Muscle of leg (tissue), 11 donors: Measurements from ENCODE around the gene PLK2. TPM values are rescaled to one million over a fixed set of nuclear protein-coding genes. Genes with fewer than 3 reads are reported as not detected.
A peak's percentile ranks its signal among the peaks of the same experiment; 100 is the strongest.

Experiments
- DNase-seq: peaks from one replicate; pipeline ENCODE4 v3.0.0; 2013
- H3K27ac ChIP-seq: one replicate; pipeline ENCODE4 v1.5.1; 2013; ENCODE audit warnings: mild to moderate bottlenecking, low read length, control low read depth
- H3K27me3 ChIP-seq: one replicate; pipeline ENCODE4 v1.6.1; 2013; ENCODE audit warnings: low read length; ENCODE audit not compliant: control insufficient read depth, insufficient read depth
- H3K36me3 ChIP-seq: one replicate; pipeline ENCODE4 v1.6.1; 2013; ENCODE audit warnings: low read length; ENCODE audit not compliant: control insufficient read depth, insufficient read depth
- H3K4me1 ChIP-seq: one replicate; pipeline ENCODE4 v1.6.1; 2013; ENCODE audit warnings: low read length; ENCODE audit not compliant: control insufficient read depth, insufficient read depth
- H3K4me3 ChIP-seq: one replicate; pipeline ENCODE4 v1.5.1; 2013; ENCODE audit warnings: low read length, control low read depth
- H3K9me3 ChIP-seq: replicated peaks from 2 replicates; pipeline ENCODE4 v1.6.1; 2013; ENCODE audit warnings: low read depth, low read length; ENCODE audit not compliant: control insufficient read depth
- WGBS: methylation state at CpG from one replicate; pipeline ENCODE4 v1.1.5; 2013; ENCODE audit warnings: missing lambda C conversion rate; ENCODE audit not compliant: insufficient coverage; 5-methylcytosine and 5-hydroxymethylcytosine counted together
- polyA plus RNA-seq, 8 donors: library from polyadenylated mRNA; unstranded; fragments of 120-200 nt; gene quantifications; one replicate each; pipeline versions ENCODE4 v1.2.1 to v1.2.3, GENCODE V29; 2013; ENCODE audit warnings: inconsistent platforms in 1 of 8, low replicate concordance in 1 of 8; ENCODE audit not compliant: insufficient read length in 8 of 8, insufficient read depth in 1 of 8
- total RNA-seq: library from RNA; stranded (reverse); fragments of 120-200 nt; gene quantifications from one replicate; pipeline ENCODE4 v1.2.4, GENCODE V29; 2013

Gene PLK2
- total and polyA plus RNA-seq, 9 donors = 66.9 to 103 (median 84.2) TPM

DNA sequence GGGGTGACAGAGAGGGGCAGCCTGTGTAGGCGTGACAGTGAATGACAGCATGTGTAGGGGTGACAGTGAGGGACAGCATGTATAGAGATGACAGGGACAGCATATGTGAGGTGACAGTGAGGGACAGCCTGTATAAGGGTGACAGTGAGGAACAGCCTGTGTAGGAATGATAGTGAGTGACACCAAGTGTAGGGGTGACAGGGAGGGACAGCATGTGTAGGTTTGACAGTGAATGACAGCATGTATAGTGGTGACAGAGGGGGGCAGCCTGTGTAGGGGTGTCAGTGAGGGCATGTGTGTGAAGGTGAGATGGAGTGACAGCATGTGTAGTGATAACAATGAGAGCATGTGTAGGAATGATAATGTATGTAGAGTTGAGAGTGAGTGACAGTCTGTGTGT is 22.6 kb upstream of the PLK2 start:
- no peaks in the 10 kb centered on the region for H3K27me3 ChIP-seq
- H3K27ac ChIP-seq = no peak overlapping the region
- H3K4me3 ChIP-seq = no peak overlapping the region
- no peak for DNase-seq
- no peaks in the 10 kb centered on the region for H3K36me3 ChIP-seq
- no peaks in the 10 kb centered on the region for H3K9me3 ChIP-seq
- H3K4me1 ChIP-seq = no peaks in the 10 kb centered on the region
- 92% methylated on average over 1 of the region's 1 CpG for WGBS

DNA sequence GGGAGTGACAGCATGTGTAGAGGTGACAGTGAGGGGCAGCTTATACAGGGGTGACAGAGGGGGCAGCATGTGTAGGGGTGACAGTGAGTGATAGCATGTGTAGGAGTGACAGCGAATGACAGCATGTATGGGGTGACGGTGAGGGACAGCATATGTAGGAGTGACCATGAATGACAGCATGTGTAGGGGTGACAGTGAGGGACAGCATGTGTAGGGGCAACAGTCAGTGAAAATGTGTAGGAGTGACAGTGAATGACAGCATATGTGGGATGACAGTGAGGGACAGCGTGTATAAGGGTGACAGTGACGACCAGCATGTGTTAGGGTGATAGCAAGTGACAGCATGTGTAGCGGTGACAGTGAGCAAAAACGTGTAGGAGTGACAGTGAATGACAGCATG is 21.9 kb upstream of the PLK2 start:
- H3K4me3 ChIP-seq = no peak overlapping the region
- DNase-seq = no peak
- 87% methylated on average over 6 of the region's 6 CpGs for WGBS
- no peak overlapping the region for H3K27ac ChIP-seq
- no peaks in the 10 kb centered on the region for H3K4me1 ChIP-seq
- H3K9me3 ChIP-seq = no peaks in the 10 kb centered on the region
- no peaks in the 10 kb centered on the region for H3K36me3 ChIP-seq
- no peaks in the 10 kb centered on the region for H3K27me3 ChIP-seq

DNA sequence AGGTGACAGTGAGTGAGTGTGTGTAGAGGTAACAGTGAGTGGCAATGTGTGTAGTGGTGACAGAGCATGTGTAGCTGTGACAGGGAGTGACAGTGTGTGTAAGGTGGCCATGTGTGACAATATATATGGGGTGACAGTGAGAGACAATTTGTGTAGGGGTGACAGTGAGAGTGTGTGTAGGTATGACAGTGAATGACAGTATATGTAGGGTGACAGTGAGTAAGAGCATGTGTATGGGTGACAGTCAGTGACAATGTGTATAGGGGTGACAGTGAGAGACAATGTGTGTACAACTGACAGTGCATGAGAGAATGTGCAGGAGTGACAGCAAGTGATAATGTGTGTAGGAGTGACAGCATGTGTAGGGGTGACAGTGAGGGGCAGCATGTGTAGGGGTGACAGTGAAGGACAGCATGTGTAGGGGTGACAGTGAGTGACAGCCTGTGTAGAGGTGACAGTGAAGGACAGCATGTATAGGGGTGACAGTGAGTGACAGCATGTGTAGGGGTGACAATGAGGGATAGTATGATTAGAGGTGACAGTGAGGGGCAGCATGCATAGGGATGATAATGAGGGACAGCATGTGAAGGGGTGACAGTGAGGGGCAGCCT is 21.3 kb upstream of the PLK2 start:
- no peak for DNase-seq
- no peak overlapping the region for H3K4me3 ChIP-seq
- no peaks in the 10 kb centered on the region for H3K4me1 ChIP-seq
- no peaks in the 10 kb centered on the region for H3K9me3 ChIP-seq
- no peaks in the 10 kb centered on the region for H3K27me3 ChIP-seq
- no peaks in the 10 kb centered on the region for H3K36me3 ChIP-seq
- H3K27ac ChIP-seq = no peak overlapping the region

DNA sequence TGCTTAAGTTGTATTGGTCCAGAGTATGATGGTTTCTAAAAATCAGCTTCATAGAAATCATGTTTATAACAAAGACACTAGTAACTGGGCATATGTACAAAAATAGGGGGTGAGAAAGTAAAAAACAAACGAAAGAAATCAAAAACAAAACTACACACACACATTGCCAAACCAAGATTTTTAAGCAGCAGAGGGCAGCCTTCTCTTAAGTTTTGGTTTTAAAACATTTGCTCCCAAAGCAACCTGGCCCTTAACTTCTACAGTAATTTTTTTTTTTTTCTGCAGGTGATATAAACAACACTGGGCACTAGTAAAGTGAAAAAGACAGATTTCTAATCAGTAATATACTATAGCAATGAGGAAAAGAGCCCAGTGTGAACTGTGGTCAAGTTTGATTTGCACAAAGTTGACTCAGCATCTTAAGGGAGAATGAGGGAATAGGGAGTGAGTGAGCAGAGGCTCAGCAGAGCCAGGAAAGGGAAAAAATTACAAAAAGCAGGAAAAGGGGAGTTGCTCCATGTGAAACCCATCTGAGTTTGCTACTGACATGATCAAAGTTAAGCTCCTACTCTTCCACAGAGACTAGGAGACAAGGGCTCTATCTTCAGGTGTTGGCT is 18.0 kb upstream of the PLK2 start:
- no CpG with 5 or more reads among the region's 1 CpG for WGBS

DNA sequence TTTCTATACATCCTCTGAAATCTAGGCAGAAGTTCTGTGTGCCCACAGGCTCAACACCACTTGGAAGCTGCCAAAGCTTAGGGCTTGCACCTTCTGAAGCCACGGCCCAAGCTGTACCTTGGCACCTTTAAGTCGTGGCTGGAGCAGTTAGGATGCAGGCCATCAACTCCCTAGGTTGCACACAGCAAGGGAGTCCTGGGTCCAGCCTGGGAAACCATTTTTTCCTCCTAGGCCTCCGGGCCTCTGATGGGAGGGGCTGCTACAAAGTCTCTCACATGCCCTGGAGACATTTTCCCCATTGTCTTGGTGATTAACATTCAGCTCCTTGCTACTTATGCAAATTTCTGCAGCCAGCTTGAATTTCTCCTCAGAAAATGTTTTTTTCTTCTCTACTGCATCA is 15.5 kb upstream of the PLK2 start:
- Histone ChIP-seq H3K27me3 (no peaks in the 10 kb centered on the region), H3K27ac (no peak overlapping the region), H3K9me3 (no peaks in the 10 kb centered on the region), H3K36me3 (no peaks in the 10 kb centered on the region), H3K4me3 (no peak overlapping the region), H3K4me1 (no peaks in the 10 kb centered on the region)
- 84% methylated on average over 3 of the region's 3 CpGs for WGBS
- DNase-seq = no peak

More for the DNA sequence above, 18.0 kb upstream of the PLK2 start:
- Histone ChIP-seq H3K27ac (no peak overlapping the region), H3K36me3 (no peaks in the 10 kb centered on the region), H3K27me3 (no peaks in the 10 kb centered on the region), H3K9me3 (no peaks in the 10 kb centered on the region), H3K4me3 (no peak overlapping the region), H3K4me1 (no peaks in the 10 kb centered on the region)
- no peak for DNase-seq

DNA sequence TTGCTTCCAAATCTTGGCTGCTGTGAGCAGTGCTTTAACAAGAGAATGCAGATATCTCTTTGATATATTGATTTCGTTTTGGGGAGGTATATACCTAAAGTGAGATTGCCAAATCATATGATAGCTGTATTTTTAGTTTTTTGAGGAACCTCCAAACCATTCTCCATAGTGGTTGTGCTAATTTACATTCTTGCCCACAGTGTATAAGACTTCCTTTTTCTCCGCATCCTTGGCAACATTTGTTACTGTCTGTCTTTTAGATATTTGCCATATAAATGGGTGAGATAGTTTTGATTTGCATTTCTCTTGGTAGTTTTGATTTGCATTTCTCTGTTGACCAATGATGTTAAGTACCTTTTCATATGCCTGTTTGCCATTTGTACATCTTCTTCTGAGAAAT is 10.0 kb upstream of the PLK2 start:
- H3K36me3 ChIP-seq = no peaks in the 10 kb centered on the region
- no peak for DNase-seq
- no peak overlapping the region for H3K27ac ChIP-seq
- no CpG with 5 or more reads among the region's 2 CpGs for WGBS
- H3K9me3 ChIP-seq = no peaks in the 10 kb centered on the region
- no peaks in the 10 kb centered on the region for H3K27me3 ChIP-seq
- H3K4me1 ChIP-seq = no peaks in the 10 kb centered on the region
- no peak overlapping the region for H3K4me3 ChIP-seq

DNA sequence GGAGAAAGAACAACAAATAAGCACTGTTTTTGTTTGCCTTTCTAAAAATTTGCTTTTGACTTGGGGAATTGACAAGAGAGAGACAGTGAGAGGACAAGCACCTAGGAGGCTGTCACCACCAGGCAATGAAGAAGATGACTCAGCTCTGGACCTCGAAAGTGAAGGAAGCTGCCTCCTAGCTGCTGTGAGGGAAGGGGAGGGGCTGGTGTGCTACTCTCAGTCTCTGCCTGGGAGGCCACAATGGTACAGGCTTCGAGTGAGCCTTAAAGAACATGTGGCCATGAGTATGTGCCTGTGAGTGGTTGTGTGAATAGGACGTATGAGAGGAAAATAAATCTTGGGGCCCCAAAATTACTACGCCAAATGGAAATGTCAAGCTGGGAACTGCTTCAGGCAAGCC is 7.1 kb upstream of the PLK2 start:
- H3K4me1 ChIP-seq = no peaks in the 10 kb centered on the region
- DNase-seq = no peak
- no peaks in the 10 kb centered on the region for H3K36me3 ChIP-seq
- no peaks in the 10 kb centered on the region for H3K9me3 ChIP-seq
- 10% methylated on average over 2 of the region's 4 CpGs for WGBS
- no peak overlapping the region for H3K4me3 ChIP-seq
- H3K27me3 ChIP-seq = no peaks in the 10 kb centered on the region
- H3K27ac ChIP-seq = no peak overlapping the region

DNA sequence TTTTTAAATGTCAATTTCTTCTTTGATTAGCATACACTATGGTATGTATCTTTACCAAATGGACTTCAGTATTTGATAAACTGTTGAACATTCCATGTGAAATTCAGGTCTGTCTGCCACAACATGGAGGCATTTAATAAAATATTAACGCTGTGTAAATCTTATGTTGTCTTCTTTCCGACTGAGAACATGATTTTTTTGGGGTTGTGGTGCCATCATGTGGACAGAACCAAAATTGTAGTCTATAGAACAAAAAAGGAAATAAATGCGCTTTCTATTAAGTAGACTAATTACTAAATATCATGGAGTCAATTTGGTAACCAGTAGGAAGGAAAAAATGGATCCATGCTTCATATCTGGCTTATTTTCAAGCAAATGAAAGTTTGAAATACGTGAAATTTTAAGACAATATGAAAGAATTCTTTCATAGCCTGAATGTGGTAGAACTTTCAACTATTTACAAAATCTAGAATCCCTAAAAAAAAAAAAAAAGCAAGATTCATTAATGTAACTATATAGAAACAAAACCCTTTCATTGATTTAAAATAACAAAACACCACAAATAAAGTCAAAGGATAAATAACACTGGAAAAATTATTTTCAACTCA is 2.8 kb upstream of the PLK2 start:
- Histone ChIP-seq H3K27ac (no peak overlapping the region), H3K27me3 (no peaks in the 10 kb centered on the region), H3K4me3 (no peak overlapping the region), H3K4me1 (peaks cover 6% of the 10 kb centered on the region), H3K36me3 (peaks cover 7% of the 10 kb centered on the region), H3K9me3 (no peaks in the 10 kb centered on the region)
- DNase-seq = peak; percentile 69
- no CpG with 5 or more reads among the region's 4 CpGs for WGBS

DNA sequence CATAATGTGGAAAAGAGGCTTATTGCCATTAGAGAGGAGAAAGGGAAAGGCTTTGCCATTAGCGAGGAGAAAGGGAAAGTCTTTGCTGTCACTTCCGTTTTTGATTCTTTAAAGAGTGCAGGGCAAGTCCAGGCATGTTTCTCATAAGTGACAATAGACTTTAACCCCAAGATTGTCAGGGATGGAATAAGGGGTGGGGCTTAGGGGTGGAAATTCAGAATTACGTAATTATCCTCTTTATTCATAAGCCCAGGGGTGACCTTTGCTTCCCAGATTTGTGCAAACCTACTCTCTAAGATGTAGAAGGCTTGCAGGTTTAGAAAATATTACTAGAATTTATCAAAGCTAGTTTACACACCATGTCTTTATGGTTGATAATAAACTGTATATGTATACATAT is 2.3 kb upstream of the PLK2 start:
- Histone ChIP-seq H3K9me3 (no peaks in the 10 kb centered on the region), H3K4me1 (peaks cover 6% of the 10 kb centered on the region), H3K27me3 (no peaks in the 10 kb centered on the region), H3K4me3 (no peak overlapping the region), H3K36me3 (peaks cover 11% of the 10 kb centered on the region), H3K27ac (no peak overlapping the region)
- WGBS = no CpG with 5 or more reads among the region's 3 CpGs
- DNase-seq = no peak

DNA sequence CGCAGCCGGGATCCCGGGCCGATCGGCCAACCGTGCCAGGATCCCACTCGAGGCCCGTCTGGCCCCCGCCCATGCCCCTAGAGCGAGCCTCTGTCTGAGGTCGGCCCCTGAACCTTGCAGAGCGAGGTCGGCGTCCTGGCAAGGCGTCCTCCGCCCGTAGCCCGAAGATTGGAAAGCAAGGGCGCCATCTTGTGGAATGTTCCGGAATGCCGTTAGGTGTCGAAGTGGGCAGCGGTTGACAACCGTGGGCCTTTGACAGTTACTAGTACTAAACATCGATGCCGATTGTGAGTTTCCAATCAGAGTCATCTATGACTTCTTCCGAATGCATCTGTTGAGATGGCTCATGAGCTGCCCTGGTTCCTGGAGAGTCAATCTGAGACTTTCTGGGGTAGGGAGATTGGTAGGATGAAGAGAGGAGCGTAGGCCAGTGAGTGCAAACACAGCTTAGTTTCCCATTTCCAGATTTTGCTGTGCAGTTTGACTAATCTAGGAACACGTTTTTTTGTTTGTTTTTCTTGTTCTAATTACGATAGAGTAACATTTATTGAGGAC is 923 bp upstream of the PLK2 start:
- H3K27me3 ChIP-seq = no peaks in the 10 kb centered on the region
- 2% methylated on average over 27 of the region's 30 CpGs for WGBS
- peak overlapping the region; percentile 97 for H3K27ac ChIP-seq
- peaks cover 12% of the 10 kb centered on the region for H3K4me1 ChIP-seq
- peaks cover 22% of the 10 kb centered on the region for H3K36me3 ChIP-seq
- DNase-seq = peak; percentile 95
- peak overlapping the region; percentile 98 for H3K4me3 ChIP-seq
- no peaks in the 10 kb centered on the region for H3K9me3 ChIP-seq
